Limb (tissue), 2 donors: ENCODE results near the gene GRB10.

ENCODE experiments used
- DNase-seq, 2 donors: peaks; one replicate each; pipeline ENCODE4 v3.0.0-alpha.2; 2016; ENCODE audit errors: extremely low spot score in 2 of 2

The GRB10 gene

DNA sequence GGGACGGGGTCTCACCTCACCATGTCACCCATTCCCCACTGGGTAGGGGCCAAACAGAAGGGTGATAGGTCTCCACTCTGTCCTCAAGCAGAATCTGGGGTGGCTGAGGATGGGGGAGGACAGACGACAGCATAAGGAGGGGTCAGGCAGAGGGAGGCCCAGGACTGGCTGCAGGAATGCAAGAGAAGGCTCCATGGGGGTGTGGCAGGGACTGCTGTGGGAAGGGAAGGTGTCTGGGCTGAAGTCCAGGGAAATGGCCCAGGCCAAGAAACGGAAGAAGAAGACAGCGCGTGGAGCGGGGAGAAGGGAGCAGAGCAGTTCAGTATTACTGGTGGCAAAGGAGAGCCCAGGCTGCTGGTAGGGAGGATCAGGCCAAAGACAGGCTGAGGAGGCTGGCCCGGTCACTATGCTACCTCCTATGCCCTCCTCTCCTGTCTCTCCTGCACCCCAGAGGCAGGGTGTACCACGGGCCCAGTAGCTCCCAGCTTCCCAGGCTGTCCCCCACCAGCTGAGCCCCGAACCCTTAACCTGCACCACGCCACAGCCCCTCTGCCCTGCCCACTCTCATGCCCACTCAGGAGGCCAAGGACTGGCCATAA, 60.9 kb downstream of the GRB10 start:
- no peak for DNase-seq

DNA sequence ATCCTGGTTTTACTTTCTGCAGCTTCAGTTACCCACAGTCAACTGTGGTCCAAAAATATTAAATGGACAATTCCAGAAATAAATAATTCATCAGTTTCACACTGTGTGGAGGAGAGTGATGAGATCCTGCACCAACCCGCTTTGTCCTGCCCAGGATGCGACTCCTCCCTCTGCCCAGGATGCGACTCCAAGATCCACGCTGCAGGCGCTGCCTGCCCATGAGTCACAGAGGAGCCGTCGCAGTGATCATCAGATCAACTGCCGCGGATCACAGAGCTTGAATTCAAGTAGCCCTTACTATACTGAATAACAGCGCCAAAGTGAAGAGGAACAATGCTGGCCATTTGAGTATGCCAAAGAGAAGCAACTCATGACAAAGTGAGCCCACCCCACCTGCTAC, 61.5 kb downstream of the GRB10 start:
- DNase-seq = no peak

DNA sequence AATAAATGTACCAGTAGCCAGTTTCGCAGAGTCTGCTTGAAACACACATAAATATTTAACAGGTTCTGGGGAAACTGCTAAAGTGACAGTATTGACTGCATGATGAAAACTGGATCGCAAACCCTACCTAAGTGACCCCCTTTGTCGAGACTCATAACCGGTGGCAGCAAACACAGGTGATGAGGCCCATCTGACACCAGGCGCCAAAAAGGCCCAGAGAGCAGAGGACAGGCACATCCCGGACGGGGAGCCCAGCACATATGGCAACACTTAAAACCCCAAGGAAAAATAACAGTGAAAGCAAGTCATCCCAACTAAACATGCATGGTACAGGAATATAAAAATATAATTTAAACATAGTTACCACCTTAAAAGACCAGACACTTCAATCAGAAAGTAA, 62.4 kb downstream of the GRB10 start:
- no peak for DNase-seq

DNA sequence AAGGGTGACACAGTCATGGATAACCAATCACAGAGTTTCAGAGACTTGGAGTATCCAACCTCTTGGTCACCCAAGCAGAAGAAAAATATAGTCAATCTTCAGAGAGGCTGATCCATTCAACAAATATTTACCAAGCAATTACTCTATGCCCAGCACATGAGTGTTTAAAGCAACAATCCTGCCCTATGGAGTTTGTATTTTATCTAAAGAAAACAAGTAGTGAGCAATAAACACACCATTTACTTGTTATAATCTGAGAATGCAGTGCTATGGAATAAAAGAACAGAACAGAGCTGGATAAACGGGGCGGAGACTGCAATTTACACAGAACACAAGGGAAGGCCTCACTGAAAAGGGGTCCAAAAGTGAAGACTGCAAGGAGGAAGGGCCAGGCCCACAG, 63.8 kb downstream of the GRB10 start:
- DNase-seq = no peak

DNA sequence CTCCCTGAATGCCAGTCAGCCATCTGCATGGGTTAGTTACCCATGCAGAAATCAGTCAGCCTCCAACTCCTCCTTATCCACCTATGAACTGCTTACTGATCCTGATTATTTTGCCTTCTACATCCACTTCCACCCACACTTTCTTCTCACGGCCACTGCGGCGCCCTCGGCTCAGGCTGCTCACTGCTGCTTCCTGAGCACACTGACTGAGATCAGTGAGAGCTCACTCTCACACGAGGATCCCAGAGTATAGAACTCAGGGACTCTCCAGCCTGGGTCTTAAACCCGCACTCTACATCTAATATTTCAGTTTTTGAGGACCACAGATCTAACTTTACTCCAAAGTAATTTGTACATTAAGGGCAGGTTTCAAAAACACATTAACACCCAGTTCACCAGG, 64.4 kb downstream of the GRB10 start:
- DNase-seq = no peak

DNA sequence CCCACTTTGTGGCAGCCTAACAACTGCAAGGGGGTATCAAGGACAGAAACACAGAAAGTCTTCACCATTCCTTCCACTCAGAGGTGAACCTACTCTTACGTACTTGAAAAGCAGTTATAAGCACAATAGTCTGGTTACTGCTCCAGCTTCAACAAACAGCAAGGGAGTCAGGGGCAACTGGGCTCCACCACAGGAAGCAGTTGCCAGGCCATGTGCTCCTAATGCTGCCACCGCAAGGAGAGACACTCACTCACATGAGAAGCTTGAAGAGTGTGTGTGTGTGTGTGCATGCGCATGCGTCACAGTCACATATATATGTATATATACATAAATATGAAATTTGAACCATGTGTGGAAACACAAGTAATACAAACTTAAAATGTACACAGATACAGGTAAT, 65.5 kb downstream of the GRB10 start:
- no peak for DNase-seq

DNA sequence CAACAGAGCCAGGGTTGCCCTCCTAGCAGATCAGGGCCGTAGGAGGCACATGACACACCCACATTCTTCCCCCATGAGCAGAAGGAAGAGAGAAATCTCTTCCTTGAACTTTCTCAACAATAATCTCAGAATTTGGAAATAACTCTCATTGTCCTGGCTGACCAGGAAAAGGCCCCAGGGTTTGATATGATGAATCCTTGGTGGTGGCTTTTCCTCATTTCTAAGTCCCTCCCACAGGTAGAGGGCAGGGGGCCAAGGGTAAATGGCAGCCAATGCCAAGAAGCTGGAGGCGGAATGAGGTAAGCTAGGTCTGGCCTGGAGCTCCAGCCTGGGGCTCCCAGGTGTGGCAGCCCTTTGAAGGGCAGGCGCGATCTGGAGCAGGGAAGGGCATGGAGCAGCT, 67.8 kb downstream of the GRB10 start:
- DNase-seq = no peak

DNA sequence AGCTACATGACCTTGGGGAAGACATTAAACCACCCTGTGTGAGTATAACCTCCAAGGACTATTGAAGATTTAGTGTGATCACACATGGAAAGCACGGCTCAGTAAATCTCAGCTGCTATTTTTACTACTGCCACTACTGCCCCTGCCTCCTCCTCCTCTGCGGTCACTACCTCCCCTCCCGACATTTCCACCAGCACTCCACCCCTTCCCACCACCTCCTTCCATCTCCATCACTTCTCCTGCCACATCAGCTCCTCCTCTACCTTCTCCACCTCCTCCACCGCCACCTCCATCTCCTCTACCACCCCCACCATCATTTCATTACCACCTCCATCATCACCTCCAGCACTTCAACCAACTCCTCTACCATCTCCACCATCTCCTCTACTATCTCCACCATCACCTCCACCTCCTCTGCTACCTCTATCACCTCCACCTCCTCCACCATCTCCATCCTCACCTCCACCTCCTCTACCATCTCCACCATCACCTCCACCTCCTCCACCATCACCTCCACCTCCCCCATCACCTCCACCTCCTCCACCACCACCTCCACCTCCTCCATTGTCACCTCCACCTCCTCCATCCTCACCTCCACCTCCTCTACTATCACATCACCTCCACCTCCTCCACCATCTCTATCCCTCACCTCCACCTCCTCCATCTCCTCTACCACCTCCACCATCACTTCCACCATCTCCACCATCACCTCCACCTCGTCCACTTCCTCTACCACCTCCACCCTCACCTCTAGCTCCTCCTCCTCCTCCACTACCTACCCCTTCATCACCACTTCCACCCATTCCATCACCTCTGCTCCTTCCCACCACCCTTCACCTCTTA, 69.4 kb downstream of the GRB10 start:
- no peak for DNase-seq

DNA sequence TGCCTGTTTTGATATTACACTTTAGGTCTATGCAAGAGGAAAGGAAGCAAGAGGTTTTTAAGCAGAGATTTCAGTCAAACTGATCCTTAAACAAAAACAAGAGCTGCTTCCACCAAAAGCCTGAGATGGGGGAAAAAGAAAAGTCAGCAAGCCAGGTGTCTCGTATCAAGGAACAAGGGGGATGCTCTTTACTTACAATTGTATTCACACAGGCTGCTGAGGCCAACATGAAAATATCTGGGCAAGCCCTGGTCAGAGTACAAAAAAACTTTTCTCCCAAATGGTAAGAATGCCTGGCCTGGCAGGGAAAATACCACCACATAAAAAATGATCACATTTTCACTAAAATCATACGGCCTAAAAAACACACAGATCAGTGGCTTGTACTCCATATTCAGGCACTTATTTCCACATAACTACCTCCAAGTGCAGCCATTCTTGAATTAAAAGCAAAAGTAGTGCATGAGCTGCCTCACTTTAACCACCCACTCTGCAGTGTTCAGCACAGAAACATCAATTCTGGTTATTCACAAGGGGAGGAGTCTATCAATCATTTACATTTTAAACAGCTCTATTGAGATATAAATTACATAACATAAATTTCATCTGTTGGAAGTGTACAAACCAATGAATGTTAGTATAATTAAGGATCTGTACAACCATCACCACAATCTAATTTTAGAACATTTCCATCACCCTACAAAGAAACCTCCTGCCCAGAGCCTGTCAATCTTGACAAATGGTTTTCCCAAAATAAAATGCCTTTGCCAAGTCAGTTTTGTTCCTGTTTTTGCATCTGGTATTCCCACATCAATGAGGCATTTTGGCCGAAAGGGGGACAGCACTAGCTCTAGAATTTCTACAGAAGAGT, 70.2 kb downstream of the GRB10 start:
- DNase-seq = no peak

DNA sequence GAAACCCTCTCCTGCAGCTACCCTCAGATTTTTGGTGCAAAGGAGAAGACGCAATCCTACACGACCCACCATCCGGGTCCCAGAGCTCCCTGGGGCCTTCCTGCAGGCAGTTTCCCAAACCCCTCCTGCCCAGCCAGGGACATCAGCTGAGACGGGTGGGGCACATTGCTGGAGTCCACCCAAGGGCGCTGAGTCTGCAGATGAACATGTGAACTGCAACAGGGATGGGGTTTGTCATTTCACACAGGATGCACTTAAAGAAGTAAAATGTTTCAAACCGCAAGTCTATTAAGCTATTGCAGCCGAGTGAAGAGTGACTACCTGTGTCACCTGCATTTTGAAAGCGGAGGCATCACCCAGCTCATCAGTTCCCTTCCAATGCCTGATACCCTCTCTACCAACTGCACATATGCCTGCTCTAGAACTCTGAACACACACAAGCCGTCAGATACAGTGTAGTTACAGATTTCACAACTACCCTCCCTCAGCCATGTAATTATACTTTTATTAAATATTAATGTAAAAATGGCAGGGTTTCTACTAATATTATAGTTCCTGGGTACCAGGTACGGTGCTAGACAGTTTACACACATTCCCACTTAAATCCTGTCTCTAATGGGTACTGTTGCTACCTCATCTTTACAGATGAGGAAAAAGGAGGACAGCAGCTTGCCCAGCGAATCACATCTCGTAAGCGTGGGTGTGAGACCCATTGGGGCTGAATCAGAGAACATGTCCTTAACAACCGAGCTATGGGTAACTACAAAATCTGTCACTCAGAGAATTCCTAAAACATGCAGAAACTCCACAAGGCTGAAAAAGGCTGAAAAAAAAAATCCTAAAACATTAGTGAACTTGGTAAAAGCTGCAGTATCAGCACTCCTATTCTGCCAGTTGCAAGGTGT, 71.2 kb downstream of the GRB10 start:
- DNase-seq = no peak

DNA sequence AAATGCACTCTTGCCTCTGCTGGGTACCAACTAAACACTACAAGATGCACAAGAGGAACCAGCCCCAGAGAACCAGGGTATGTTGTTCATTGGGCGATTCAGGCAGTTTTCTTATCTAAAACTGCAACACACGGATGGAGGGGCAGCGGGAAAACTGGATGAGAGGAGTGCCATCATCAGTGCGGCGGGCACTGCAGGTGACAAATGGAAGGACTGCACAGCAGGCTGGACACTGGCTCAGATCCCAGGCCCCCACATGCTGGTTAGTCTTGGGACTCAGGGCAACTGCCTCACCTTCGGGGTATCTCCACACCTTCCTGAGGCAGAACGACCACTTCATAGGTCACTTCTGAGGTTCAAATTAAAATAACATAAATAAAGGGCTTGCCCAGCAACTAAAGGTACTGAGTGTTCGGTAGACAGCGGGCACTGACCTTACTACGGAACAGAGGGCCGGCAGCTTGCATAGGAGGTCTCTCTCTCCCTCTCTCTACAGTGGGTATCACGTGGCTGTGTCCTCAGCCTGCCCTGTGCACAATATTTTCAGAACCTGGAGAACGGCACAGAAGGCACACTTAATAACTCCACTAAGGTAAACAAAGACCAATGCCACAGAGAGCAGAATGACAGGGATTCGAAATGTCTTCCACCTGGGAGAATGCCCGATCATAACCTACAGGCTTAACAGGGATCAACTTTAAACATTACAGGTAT, 72.1 kb downstream of the GRB10 start:
- no peak for DNase-seq

DNA sequence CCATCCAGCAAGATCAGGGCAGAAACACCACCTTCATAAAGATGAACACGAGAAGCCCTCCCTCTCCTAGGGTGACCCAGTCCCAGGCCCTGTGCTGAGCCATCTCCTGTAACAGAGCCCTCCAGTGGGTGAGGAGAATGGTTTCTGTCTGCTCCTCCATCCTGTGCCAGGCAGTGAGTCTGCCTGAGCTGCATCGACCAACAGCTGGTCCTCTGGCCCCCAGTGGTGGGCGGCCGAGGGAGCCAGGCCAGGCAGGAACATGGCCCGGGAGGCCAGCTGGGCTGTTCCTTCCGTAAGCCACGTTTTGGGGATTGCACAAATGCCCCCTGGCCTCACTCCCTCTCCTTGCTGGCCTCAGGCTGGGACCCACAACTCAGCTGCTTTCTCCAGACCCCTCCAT, 73.5 kb downstream of the GRB10 start:
- DNase-seq = no peak

DNA sequence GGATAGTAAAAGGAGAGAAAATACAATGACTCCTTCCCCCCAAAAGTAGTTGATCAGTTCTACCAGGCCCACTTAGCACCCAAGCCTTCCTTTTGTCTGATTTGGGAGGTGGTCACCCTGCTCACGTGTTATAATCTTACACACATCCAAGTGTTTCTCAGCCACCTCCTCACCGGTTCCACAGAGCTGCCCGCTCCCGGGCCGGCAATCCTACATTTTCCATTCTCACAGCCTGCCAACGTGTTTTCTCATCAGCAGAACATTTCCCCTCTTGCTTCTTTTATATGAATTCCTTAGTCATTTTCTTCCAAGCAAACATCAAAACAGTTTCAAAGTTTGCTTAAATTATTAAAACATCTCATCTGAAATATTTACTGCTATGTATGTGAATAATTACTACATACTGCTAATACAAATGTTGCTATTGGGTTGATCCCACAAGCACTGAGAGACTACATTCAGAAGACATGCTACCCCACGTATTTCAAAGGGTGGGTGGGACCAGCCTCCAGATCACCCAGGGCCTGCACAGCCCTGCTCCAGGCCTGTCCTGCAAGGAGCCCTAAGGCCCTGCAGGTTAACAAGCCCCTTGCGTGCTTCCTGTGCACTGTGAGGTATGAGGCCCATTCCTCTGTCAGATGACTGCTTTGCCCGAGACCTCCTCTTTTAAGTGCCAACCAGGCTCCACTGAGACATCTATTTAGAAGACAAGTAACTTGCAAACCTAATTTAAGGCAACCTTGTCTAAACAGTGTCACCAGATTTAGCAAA, 75.3 kb downstream of the GRB10 start:
- DNase-seq = no peak

DNA sequence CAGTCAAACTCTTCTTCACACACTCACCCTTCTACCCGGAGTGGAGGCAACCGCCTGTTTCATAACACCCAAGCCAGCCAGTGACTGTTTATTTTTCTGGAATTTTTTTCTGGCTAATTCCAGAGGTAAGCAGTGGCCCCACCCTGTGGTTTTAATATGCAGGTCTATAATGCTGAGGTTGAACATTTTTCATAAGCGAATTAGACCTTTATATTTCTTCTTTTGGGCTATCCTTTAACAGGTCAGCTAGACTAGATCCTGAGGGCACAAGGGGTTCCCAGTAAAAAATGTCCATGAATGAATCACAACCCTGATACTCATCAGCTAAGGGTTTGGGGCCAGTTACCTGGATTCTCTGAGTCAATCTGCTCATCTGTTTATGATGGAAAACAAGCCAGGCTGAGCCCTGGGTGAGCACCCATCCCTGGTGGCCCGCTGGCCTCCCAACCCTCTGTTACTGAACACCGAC, 76.2 kb downstream of the GRB10 start:
- no peak for DNase-seq

DNA sequence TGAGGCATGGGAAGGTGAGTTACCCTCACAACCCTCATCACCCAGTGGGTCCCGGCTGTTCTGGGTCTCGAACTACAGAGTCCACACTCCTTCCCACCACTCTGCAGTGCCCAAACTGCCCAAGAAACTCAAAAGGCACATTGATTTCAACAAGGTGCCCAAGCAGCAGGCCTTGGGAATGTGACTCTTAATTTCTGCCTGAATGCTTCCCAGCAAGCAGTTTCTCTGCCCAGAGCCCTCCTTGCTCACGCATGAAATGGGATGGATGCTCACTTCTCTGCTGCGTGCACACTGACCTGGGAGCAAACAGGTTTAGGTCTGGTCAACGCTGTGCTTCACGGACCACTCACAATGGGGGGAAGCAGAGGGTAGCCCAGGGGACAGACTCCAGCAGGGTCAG, 77.9 kb downstream of the GRB10 start:
- no peak for DNase-seq

DNA sequence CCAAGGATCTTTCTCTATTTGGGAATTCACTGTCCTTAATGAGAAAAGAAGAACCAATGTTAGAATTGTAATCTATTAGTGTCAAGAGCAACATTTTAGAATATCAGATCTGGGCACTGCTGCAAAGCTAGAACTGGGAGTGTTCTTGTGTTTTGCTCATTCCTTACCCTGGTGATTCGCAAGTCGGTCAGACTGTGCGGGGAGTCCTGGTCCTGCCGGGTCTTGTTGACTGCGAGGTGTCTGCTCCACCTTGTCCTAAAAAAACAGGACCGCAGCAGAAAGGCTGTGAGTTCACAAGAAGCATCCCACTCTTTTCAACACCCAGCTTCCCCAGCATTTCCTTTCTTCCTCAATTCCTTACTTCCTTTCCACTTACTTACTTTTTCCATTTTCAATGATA, 79.0 kb downstream of the GRB10 start:
- DNase-seq = no peak

DNA sequence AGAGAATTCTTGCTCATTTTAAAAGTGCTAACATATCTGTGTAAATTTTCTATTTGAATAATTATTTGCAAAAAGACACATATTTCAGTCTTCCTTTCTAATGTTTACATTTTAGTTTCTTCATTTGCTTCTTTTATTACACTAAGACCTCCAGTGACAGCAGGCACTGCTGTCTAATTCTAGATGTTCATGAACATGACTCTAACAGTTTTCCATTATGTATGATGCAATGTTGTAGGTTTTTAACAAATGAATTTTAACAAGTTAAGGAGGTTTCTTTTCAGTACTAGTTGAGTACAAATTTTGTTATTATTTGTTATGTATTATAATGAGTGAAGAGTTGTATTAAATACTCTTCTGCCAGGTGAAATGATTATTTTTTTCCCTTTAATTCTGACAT, 83.6 kb downstream of the GRB10 start:
- DNase-seq = no peak

DNA sequence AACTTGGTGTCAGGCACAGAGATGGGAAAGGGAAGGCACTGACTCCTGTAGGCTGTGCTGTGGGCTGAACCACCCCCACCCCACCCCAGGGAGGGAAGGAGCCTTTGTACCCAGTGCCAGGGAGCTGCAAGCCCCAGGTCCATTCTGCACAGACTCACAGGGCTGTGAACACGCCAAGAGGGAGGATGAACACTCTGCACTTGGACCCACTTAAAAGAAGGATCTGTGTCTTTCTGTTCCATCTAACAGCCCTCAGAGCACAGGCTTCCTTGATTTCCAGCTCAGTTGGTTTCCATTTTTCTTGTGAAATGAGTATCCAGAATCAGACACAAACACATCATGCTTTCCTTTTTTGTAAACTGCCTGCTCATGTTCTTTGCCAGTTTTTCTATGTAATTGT, 84.9 kb downstream of the GRB10 start:
- DNase-seq = no peak

DNA sequence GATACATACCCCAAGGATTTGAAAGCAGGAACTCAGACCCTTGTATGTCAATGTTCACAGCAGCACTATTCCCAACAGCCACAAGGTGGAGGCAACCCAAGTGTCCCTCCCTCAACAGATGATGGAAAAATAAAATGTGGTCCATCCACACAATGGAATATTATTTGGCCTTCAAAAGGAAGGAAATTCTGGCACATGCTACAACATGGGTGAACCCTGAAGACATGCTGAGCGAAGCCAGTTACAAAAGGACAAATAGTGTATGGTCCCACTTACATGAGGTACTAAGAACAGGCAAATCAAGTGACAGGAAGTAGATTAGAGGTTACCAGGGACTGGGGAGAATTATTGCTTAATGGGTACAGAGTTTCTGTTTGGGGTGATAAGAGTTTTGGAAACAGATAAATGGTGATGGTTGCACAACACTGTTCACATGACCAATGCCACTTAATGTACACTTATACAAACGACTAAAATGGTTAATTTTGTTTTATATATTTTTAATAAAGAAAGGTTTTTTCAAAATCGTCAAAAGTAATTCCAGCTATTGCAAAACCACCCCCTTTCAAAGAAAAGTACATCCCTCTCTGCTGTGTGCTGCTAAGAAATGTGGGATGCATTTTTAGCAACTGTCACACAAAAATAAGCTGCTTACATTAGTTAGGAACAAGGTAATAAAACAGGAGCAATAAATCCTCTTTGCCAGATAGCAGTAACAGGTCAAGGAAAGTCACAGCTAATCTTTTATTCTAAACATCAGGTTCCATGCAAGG, 85.7 kb downstream of the GRB10 start:
- DNase-seq = no peak
